ENCODE results near the gene ZDHHC11.
"Not testable (repeated sequence)": the region's sequence is repeated elsewhere in the genome, so short reads cannot be mapped to it uniquely, and the experiment has no call there.

The ZDHHC11 gene

GRCh38 chr5:856531-857425, 6.0 kb upstream of the ZDHHC11 start:
- DNase-seq, result no peak

- DNase-seq, result no peak
These were observed 5.2 kb upstream of the ZDHHC11 start for GRCh38 chr5:855771-856530.

- no peak for DNase-seq
These were observed 4.4 kb upstream of the ZDHHC11 start for GRCh38 chr5:854966-855743.

DNA sequence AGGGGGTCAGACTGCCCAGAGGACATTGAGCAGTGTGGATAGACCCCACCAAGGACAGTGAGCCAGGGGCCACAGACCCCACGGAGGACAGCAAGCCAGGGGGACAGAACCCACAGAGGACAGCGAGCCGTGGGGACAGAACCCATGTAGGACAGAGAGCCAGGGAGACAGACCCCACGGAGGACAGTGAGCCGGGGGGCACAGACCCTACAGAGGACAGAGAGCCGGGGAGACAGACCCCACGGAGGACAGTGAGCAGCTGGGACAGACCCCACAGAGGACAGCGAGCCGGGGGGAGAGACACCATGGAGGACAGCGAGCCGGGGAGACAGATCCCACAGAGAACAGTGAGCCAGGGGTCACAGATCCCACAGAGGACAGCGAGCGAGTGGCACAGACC, 3.4 kb upstream of the ZDHHC11 start:
- DNase-seq, result no peak

GRCh38 chr5:853416-854090, 2.8 kb upstream of the ZDHHC11 start:
- not testable (repeated sequence) for DNase-seq

GRCh38 chr5:852431-853401, 1.9 kb upstream of the ZDHHC11 start:
- DNase-seq, result no peak

GRCh38 chr5:852018-852417, 1.2 kb upstream of the ZDHHC11 start:
- no peak for DNase-seq

DNA sequence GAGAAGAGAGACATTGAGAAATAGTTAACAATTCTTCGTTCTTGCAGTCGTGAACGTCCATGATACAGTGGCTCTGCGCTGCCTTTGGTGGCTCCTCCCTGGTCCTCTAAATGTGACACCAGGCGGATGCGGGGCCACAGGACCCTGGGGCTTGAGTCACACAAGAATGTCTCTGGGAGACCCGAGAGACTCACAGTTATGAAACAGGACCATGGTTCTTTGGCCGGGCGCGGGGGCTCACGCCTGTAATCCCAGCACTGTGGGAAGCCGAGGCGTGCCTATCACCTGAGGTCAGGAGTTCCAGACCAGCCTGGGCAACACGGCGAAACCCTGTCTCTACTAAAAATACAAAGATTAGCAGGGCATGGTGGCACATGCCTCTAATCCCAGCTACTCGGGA, 767 bp upstream of the ZDHHC11 start:
- DNase-seq, result no peak

DNA sequence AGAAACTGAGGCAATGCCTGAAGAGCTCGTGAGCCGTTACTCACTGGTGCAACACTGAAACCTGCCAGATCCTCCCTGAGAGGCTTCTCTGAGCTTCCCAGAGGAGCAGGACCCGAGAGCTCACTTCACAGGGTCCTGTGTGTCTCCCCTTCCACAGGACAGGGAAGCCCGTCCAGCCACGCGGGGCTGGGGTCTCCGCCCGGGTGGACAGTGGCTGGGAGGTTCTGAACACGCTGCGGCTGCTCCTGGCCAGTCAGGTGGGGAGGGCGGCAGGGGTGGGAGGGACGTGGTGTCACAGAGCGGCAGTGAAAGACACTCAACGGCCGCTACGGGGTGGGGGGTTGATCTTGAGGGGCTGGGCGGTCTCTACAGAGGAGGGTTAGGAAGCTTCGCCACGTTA, 290 bp upstream of the ZDHHC11 start:
- DNase-seq, result no peak

GRCh38 chr5:849651-850301, 1.0 kb downstream of the ZDHHC11 start:
- DNase-seq, result no peak

GRCh38 chr5:848671-849111, 2.1 kb downstream of the ZDHHC11 start:
- no peak for DNase-seq

DNA sequence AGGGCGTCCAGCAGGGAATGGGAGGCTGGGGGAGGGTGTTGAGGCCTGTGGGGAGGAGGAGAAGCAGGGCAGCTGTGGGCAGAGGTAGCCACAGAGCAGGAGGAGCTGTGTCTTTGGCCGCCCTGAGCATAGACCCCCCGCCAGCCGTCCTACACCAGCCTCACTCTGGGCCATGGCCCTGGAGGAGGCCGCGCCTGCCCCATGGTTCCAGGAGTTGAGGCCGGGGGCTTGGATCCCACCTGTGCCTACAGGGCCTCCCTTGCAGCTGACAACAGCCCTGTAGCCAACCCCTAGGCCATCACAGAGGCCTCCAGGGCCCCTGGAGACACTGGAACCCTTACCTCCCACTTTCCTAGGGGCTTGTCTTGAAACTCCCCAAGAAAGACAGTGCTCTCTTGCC, 3.0 kb downstream of the ZDHHC11 start:
- DNase-seq, result not testable (repeated sequence)

DNA sequence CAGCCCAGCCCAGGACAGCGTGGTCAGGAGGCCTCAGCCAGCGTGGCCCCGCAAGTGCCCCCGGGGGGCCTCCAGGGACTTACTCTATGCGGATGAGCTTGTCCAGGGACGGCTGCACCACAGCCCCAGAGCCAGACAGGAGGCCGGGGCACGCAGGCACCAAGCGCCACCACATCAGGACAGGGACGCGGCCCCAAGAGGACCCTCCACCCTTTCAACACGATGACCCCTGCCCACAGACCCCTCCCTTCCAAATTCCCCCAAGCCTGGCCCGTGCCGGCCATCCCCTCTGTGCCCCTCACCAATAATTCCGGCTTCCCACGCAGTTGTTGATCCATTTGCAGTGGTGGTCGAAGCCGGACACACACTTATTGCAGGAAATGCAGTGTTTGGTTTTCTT, 3.6 kb downstream of the ZDHHC11 start:
- DNase-seq, result not testable (repeated sequence)

DNA sequence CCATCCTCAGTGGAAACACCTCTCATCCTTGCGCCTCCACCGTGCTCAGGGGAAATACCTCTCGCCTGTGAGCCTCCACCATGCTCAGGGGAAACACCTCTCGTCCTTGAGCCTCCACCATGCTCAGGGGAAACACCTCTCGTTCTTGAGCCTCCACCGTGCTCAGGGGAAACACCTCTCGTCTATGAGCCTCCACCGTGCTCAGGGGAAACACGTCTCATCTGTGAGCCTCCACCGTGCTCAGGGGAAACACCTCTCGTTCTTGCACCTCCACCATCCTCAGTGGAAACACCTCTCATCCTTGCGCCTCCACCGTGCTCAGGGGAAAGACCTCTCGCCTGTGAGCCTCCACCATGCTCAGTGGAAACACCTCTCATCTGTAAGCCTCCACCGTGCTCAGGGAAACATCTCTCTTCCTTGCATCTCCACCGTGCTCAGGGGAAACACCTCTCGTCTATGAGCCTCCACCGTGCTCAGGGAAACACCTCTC, 4.1 kb downstream of the ZDHHC11 start:
- DNase-seq, result not testable (repeated sequence)

- DNase-seq, result not testable (repeated sequence)
These were observed 4.8 kb downstream of the ZDHHC11 start for GRCh38 chr5:845676-846601.

GRCh38 chr5:845031-845675, 5.6 kb downstream of the ZDHHC11 start:
- not testable (repeated sequence) for DNase-seq

- DNase-seq, result not testable (repeated sequence)
These were observed 6.4 kb downstream of the ZDHHC11 start for GRCh38 chr5:844426-844825.

DNA sequence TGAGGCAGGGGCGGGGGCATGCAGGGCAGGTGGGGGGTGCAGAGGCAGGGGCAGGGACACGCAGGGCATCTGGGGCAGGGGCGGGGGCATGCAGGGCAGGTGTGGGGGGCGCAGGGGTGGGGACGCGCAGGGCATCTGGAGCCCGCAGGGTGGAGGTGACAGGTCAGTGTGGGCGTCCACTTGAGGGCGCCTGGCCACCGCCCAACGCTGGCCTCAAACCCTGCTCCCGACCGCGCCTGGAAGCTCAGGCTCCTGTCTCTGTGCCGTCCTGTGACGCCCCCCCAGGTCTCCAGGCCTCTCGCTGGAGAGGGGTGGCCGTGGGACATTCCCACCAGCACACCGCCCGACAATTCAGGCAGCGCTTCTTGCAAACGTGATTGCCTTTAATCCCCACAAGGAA, 6.9 kb downstream of the ZDHHC11 start:
- DNase-seq, result not testable (repeated sequence)

GRCh38 chr5:843371-843770, 7.4 kb downstream of the ZDHHC11 start:
- not testable (repeated sequence) for DNase-seq
